ENCODE data around the gene LIMK2.
"Not testable (repeated sequence)": the region's sequence is repeated elsewhere in the genome, so short reads cannot be mapped to it uniquely, and the experiment has no call there.

The LIMK2 gene

DNA sequence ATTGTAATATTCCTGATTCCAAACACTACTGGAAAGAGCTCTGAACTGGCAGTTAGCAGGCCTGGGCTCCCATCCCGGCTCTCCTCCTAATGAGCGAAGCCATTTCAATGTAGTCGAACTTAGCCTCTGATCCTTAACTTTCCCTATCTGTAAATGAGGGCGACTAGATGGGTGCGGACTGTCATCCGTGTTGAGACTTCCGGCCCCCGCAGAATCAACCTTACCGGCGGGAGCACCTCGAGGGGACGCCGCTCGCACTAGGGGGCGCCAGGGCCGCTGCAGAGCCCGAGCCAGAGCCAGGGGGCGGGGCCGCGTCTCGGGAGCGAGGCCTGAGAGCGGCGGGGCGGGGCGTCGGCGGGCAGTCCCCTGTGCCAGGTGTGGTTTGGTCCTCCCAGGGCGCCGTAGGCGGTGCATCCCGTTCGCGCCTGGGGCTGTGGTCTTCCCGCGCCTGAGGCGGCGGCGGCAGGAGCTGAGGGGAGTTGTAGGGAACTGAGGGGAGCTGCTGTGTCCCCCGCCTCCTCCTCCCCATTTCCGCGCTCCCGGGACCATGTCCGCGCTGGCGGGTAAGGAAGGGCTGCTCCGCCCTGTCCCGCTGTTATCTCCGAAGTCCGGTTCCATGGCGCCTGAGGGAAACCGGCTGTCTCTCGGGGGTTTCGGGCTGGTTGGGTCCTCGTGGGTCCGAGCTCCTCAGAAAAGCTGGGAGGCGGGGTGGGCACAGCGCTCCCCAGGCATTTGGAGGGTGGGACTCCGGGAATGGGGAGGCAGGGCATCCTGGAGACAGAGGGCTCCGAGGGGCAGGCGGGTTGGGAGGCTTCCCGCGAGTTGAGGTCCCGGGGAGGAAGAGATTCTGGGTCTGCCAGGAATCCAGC is at the start of gene LIMK2:
Gene LIMK2, plus strand, starts transcription at position 437 of the 869 bp plus-strand sequence. Its CDS starts 111 bp downstream, at position 548.
- peak; percentile 85 for DNase-seq (ENCODE audit: low spot score)

DNA sequence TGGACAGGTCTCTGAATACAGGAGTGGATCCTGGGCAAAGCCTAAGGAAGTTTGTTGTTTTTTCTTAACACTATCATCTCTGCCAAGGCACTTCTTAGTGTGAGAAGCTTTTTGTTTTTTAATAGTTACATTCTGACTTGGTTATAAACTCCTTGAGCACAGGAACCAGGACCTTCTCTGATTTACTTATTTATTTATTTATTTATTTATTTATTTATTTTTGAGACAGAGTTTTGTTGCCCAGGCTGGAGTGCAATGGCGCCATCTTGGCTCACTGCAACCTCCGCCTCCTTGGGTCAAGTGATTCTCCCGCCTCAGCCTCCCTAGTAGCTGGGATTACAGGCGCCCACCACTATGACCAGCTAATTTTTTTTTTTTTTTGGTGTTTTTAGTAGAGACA is 41.1 kb upstream of the LIMK2 start:
- DNase-seq (ENCODE audit: low spot score), result no peak

DNA sequence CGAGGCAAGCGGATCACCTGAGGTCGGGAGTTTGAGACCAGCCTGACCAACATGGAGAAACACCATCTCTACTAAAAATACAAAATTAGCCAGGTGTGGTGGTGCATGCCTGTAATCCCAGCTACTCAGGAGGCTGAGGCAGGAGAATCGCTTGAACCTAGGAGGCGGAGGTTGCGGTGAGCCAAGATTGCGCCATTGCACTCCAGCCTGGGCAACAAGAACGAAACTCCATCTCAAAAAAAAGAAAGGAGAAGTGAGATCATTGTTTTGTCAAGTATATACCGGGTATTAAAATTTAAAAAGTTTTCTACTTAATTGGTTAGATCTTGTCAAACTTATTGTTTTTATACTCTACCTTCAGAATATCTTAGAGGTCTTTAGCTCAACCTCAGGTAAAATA is 40.4 kb upstream of the LIMK2 start:
- DNase-seq (ENCODE audit: low spot score), result not testable (repeated sequence)

DNA sequence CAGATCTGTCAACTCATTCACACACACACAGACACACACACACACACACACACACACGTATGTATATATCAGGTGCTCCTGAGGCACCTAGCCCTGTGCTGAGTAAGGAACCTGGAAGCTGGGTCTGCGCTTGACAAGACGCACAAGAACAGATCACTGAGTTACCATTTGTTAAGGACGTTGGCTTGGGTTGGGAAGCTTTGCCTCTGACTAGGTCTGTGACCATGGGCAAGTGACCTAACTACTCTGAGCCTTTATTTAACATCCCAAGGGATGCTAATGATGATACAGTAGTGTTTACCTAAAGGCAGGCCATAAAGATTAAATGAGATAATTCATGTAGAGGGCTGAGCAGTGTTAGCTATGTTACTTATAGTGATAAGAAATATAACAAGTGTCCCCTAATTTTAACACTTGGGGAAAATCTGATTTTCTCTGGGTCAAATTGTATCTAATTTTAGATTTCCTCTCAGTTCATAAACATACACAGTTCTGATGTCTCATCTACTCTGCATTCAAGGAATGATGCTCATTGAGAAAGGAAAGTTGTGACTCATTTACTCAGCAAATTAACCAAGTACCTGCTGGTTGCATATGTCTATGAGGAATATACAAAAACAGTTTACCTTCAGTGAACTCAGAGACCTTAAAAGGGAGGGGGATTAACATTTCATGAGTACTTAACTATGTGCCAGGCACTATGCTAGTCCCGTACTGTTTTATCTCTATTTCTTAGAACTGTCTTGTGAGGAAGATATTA is 38.5 kb upstream of the LIMK2 start:
- DNase-seq (ENCODE audit: low spot score), result no peak

DNA sequence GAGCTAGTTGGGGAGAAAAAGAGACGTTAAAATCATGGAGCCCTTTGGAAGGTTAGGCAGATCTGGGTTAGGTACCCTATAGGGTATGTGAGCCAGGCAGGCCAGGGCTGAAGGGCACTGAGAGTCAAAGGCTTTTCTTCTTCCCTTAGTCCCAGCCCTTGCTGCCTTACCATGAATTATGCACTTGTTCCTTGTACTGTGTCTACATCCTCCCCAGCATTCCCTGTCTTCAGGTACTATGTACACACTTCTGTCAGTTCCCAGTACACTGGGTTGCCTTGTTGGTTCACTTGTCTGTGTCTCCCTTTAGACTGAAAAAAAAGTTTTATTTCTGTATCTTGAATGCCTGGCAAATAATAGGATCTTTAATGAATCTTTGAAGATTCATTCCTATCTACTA is 35.2 kb upstream of the LIMK2 start:
- no peak for DNase-seq (ENCODE audit: low spot score)

DNA sequence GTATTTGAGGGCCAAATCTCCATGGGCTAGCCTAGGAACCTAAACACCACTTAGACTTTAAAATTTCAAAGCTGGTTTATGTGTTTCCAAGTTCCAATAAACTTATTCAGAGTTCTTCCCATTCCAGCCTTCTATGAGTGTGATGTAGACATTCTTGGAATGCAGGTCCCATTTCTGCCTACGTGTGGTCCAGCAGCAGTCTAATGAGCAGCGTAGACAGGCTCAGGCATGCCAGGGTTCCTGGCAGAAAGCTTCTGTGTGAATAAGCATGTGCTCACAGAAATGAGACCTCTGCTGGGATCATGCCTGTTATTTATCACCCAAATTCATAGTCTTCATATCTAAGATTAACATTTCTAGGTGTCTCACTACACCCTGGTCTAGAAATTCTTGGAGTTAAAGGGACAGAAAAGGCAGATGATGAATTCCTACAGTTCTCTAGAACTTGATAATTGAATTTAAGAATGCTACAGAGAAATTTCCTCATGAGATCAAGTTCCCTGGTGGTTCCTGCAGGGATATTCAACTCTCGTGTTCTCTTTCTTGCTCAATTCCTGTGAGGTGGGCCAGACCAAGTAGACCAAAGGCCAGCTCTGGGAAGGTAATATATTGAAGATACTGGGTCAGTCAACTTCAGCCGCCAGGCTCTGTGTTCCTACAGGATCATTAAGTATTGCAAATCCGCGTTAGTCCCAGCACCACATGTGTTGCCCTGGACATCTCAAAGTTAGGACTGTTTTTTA is 34.5 kb upstream of the LIMK2 start:
- DNase-seq (ENCODE audit: low spot score), result no peak

DNA sequence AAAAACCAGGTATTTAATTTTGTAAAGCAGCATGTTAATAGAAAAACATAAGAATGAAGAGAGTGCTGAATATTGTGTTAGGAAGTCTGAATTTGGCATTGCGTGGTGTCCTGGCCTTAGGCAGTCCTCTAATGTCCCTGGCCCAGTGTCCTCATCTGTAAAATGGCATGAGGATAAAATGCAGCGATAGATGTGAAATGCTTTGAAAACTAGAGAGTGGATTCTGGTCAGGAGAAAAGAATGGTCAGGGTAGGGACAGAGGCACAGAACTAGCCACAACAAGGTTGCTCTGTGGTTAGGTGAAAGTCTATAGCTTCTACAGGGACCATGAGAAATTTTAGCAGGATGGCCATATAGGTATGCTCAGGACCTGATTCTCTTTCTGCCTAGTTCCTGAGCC is 33.2 kb upstream of the LIMK2 start:
- no peak for DNase-seq (ENCODE audit: low spot score)

GRCh38 chr22:31179345-31179744 is 32.8 kb upstream of the LIMK2 start:
- DNase-seq (ENCODE audit: low spot score), result no peak

DNA sequence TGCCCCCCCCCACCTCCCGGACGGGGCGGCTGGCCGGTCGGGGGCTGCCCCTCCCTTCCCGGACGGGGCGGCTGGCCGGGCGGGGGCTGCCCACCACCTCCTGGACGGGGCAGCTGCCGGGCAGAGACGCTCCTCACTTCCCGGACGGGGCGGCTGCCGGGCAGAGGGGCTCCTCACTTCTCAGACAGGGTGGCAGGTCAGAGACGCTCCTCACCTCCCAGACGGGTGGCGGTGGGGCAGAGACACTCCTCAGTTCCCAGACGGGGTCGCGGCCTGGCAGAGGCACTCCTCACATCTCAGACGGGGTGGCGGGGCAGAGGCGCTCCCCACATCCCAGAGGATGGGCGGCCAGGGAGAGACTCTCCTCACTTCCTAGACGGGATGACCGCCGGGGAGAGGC is 28.1 kb upstream of the LIMK2 start:
- no peak for DNase-seq (ENCODE audit: low spot score)

- no peak for DNase-seq (ENCODE audit: low spot score)
Observed at GRCh38 chr22:31185056-31185455, 27.0 kb upstream of the LIMK2 start.

GRCh38 chr22:31187627-31188026 is 24.5 kb upstream of the LIMK2 start:
- DNase-seq (ENCODE audit: low spot score), result no peak

- no peak for DNase-seq (ENCODE audit: low spot score)
Observed at GRCh38 chr22:31192513-31192912, 19.6 kb upstream of the LIMK2 start.

- DNase-seq (ENCODE audit: low spot score), result no peak
Observed at GRCh38 chr22:31193092-31193491, 19.0 kb upstream of the LIMK2 start.

GRCh38 chr22:31194681-31195080 is 17.4 kb upstream of the LIMK2 start:
- peak; percentile 31 for DNase-seq (ENCODE audit: low spot score)

GRCh38 chr22:31199187-31199586 is 12.9 kb upstream of the LIMK2 start:
- DNase-seq (ENCODE audit: low spot score), result no peak

DNA sequence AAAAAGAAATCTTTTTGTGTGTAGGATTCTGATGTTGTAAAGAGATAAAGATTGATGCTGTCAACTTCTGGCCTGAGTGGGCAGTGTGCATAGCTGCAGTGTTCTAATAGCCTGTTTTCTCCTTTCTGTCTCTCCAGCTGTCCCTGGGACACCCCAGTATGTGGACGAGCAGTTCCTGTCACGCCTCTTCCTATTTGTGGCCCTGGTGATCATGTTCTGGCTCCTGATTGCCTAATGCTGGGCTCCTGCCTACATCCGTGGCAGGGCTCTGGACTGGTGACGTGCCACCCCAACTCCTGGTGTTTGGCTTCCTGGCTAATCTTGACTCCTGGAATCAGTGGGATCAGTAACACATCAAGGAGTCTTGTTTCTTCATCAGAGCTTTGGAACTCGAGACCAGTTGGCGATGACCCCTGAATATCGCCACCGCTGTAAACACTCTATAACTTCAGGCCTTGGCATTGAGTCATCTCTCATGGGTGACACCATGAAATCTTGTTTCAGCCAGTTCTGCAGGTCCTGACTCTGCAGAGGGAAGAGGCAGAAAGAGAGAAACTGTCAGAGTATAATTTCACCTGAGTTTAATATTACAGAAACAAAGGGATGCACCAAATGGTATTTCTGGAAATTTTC is 7.6 kb upstream of the LIMK2 start:
- DNase-seq (ENCODE audit: low spot score), result not testable (repeated sequence)

DNA sequence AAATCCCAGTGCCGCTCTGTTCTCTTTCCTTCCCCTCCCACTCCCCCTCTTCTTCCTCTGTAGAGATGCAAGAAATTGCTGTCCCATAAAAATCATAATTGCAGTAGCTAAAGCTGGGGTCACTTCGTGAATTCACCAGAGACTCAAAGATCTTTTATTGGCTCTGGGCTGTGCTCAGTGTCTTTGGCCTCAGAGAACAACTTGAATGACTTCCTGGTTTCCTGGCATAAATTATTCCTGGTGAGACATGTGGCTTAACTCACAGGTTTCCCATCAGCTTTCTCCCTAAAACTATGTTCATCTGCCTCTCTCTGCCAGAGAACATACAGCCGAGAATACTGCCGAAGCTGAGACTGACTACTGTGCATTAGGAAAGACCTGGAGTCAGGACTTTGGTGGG is 7.0 kb upstream of the LIMK2 start:
- DNase-seq (ENCODE audit: low spot score), result not testable (repeated sequence)

GRCh38 chr22:31206460-31206859 is 5.6 kb upstream of the LIMK2 start:
- not testable (repeated sequence) for DNase-seq (ENCODE audit: low spot score)

DNA sequence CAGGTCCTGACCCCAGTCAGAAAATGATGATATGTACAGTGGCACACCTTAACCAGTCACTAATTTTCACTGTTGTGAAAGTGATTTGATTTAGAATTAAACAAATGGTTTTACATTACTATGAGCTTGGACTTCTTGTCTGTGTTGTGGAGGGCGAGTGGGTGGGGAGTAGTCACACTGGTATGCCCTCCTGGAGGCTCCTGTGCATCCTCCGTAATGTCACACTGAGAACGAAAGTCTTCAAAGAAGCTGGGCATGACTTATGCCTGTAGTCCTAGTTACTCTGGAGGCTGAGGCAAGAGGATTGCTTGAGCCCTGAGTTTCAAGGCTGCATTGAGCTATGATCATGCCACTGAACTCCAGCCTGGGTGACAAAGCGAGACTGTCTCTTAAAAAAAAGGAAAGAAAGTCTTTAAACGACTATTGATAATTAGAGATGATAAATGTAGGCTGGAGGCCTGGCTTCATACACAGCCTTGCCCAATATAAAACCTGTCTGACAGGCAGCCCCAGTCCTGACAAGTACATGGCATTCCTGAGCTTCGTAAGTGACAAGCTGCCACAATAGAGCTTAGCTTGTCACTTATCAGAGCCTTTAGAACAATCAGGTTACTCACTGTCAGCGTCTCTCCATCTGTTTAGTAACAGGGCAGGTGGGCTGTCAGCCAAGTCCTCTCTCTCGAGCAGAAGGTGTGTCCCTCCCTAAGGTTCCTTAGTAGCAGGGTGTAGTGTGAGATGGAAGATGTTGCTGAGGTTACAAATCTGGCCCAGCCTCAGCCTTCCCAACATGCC is 5.0 kb upstream of the LIMK2 start:
- peak; percentile 61 for DNase-seq (ENCODE audit: low spot score)

DNA sequence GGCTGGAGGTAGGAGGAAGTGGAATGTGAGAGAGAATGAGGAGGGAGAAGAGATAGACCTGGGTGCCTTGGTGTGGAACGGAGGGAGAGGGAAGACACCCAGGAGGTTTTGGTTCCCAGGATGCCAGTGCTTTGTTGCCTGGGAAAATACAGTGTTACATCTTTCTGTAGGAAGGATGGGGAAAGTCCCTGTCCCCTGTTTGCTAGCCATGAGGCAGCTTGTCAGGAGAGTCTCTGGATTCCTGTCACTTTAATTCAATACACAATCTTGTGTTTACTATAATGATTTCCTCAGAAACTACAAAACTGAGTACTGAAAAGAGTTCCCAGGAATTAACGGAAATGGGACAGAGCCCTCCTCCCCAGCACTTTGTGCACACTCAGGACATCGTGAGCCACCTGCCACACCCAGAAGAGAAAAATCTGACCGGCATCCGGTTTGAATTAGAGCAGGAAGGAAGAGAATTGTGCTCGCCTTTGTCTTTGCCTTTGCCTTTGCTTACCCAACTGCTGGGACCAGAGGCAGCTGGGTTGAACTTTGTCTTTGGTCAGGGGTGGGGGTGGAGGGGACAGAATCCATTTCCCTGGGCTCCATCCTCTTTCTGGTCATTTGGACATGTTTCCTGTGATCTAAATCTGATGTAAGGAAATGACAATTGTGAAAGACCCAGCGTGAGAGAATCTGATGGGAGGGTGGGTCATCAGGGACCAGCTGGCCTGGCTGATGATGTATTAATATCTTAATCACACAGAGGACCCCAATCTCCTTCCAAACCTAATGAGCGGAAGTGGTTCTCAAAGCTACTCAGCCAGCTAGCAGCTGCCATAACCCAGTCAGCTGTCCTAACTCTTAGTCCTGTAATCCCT is 1.3 kb upstream of the LIMK2 start:
- DNase-seq (ENCODE audit: low spot score), result no peak
